Activated naive CD8-positive, alpha-beta T cell treated with anti-CD3 and anti-CD28 coated beads, Interleukin-2, amount 10 ng/mL, durations not matched to agents 7 days and 5 days (primary cell): ENCODE results near the gene TSC2. TPM values are rescaled to one million over a fixed set of nuclear protein-coding genes. Genes with fewer than 3 reads are reported as not detected.
"Not testable (repeated sequence)": the region's sequence is repeated elsewhere in the genome, so short reads cannot be mapped to it uniquely, and the experiment has no call there.

Experiments used
- ATAC-seq: fragments of 150-1000 bp; cut with Tn5 transposase; one replicate; pipeline ENCODE4 v1.10.0; 2021; ENCODE audit warnings: low read depth, moderate library complexity
- POLR2A ChIA-PET: fragments of 350-600 bp; sonication (Branson Sonifier 250); formaldehyde crosslinking; loops from one replicate; lab custom pipeline; 2021; ENCODE audit warnings: antibody characterized with exemption; lab: Charles Lee
- DNase-seq: peaks from one replicate; pipeline ENCODE4 v3.0.0; 2021
- H3K27ac Mint-ChIP-seq: one replicate; pipeline ENCODE4 v1.8.0; 2022; ENCODE audit warnings: mild to moderate bottlenecking, mixed read lengths
- H3K27me3 Mint-ChIP-seq: one replicate; pipeline ENCODE4 v1.8.0; 2022; ENCODE audit warnings: mild to moderate bottlenecking, moderate library complexity, mixed read lengths
- H3K36me3 Mint-ChIP-seq: one replicate; pipeline ENCODE4 v1.8.0; 2021; ENCODE audit warnings: mild to moderate bottlenecking, mixed read lengths
- H3K4me1 Mint-ChIP-seq: one replicate; pipeline ENCODE4 v1.8.0; 2021; ENCODE audit warnings: mixed read lengths
- H3K4me3 Mint-ChIP-seq: one replicate; pipeline ENCODE4 v1.8.0; 2022; ENCODE audit warnings: mild to moderate bottlenecking, moderate library complexity, mixed read lengths
- H3K9me3 Mint-ChIP-seq: one replicate; pipeline ENCODE4 v1.8.0; 2021; ENCODE audit warnings: mixed read lengths
- total RNA-seq, 2 experiments: library from RNA; stranded (reverse); gene quantifications; one replicate each; pipeline ENCODE4 v1.2.3, GENCODE V29; 2021

TSC2 gene
- total RNA-seq, 2 experiments from 2014 or later, result 113 to 125 TPM

GRCh38 chr16:2004795-2005517 is 42.8 kb upstream of the TSC2 start:
- no peaks in the 10 kb centered on the region for H3K9me3 Mint-ChIP-seq
- ATAC-seq, result no peak
- no peak for DNase-seq
- no peak overlapping the region for H3K4me3 Mint-ChIP-seq
- POLR2A ChIA-PET, result interaction anchor here (0.6 to 1.6 kb wide), 6 partner anchors 14 to 245 kb away, joined by 3 to 9 read pairs (median 4); partner anchors contain the start of genes RPS2 and TRAF7
- no peaks in the 10 kb centered on the region for H3K36me3 Mint-ChIP-seq
- no peaks in the 10 kb centered on the region for H3K27me3 Mint-ChIP-seq
- H3K27ac Mint-ChIP-seq, result no peak overlapping the region
- H3K4me1 Mint-ChIP-seq, result peaks cover 21% of the 10 kb centered on the region

GRCh38 chr16:2005646-2006045 is 42.1 kb upstream of the TSC2 start:
- Mint-ChIP-seq H3K27ac (no peak overlapping the region), H3K4me1 (peaks cover 25% of the 10 kb centered on the region), H3K4me3 (no peak overlapping the region), H3K27me3 (no peaks in the 10 kb centered on the region), H3K9me3 (no peaks in the 10 kb centered on the region), H3K36me3 (no peaks in the 10 kb centered on the region)
- POLR2A ChIA-PET, result interaction anchor here (0.6 to 1.3 kb wide), 3 partner anchors 14 to 244 kb away, joined by 3 to 9 read pairs (median 4); no protein-coding TSS in a partner anchor
- ATAC-seq (no peak), DNase-seq (no peak)

- H3K4me1 Mint-ChIP-seq, result peaks cover 25% of the 10 kb centered on the region
- H3K9me3 Mint-ChIP-seq, result no peaks in the 10 kb centered on the region
- POLR2A ChIA-PET, result interaction anchor here (0.6 kb wide), 1 partner anchor 244 kb away, joined by 4 read pairs; no protein-coding TSS in a partner anchor
- peak overlapping the region; percentile 70 for H3K27ac Mint-ChIP-seq
- DNase-seq, result no peak
- no peaks in the 10 kb centered on the region for H3K36me3 Mint-ChIP-seq
- no peaks in the 10 kb centered on the region for H3K27me3 Mint-ChIP-seq
- H3K4me3 Mint-ChIP-seq, result peak overlapping the region; percentile 12
- no peak for ATAC-seq
Measured at GRCh38 chr16:2006317-2006716, 41.5 kb upstream of the TSC2 start.

DNA sequence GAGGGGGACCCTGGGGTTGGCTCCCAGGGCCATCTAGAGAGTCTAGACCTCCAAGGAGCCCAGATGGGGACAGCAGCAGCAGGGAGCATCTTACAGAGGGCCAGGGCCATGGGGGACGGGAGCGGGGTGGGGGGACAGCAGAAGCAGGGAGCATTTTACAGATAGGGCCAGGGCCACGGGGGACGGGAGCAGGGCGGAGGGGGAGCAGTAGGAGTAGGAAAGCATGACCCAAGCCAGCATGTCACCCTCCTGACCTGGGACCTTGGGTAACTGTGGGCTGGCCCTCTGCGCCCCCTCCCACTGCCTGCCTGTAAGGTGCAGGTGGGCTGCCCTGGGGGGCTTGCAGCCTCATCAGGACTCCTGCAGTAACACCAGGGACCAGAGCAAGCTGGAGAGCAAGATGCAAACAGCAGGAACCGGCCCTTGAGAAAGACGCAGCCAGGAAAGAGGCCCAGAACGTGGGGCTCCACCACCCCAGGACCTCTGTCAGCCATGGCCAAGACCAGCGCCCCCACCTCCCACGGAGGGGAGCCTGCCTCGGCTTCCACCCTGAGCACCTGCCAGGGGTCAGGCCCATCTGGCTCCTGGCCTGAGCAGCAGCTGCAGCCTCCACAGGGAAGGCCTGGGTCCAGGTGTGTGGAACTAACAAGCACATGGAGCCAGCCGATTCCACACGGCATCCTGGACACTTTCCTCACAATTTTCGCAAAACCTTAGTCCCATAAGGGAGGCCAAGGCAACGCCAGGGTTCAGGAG is 40.5 kb upstream of the TSC2 start:
- Mint-ChIP-seq H3K27ac (peak overlapping the region; percentile 92), H3K4me1 (peaks cover 25% of the 10 kb centered on the region), H3K9me3 (no peaks in the 10 kb centered on the region), H3K36me3 (no peaks in the 10 kb centered on the region), H3K4me3 (peak overlapping the region; percentile 93), H3K27me3 (no peaks in the 10 kb centered on the region)
- ATAC-seq (no peak), DNase-seq (no peak)
- POLR2A ChIA-PET, result interaction anchor here (0.6 to 2.2 kb wide), 5 partner anchors 17 to 147 kb away, joined by 3 to 25 read pairs (median 11); partner anchors contain the start of genes NTHL1, RPS2, TRAF7 and TSC2

DNA sequence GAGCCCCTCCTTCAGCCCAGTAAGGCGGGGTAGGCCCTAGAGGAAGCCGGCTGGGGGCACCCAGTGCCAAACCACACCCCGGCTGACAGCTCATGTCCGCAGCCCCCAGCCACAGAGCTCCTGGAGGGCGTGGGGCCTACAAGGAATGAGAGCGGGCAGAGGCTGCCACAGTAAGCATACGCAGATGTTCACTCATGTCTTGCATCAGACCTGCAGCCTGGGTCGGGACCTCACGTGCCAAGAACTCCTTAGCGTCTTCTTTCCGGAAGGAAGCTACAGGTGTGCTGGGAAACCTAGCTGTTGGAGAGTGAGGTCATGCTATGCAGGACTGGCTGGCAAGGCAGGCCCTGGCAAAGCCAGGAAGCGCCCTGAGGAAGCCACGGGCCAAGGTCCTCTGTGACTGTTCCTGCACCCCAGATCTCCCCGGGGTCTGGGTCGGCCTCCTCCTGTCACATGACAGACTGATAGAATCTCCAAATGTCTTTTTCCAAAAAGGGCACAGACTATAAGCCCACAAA is 39.7 kb upstream of the TSC2 start:
- Mint-ChIP-seq H3K27ac (peak overlapping the region; percentile 92), H3K4me3 (peak overlapping the region; percentile 93), H3K9me3 (no peaks in the 10 kb centered on the region), H3K4me1 (peaks cover 25% of the 10 kb centered on the region), H3K36me3 (no peaks in the 10 kb centered on the region), H3K27me3 (no peaks in the 10 kb centered on the region)
- ATAC-seq (no peak), DNase-seq (no peak)
- POLR2A ChIA-PET, result interaction anchor here (0.6 to 2.2 kb wide), 7 partner anchors 11 to 147 kb away, joined by 3 to 25 read pairs (median 7); partner anchors contain the start of genes NHERF2, NTHL1, RPS2 and TRAF7

- POLR2A ChIA-PET, result interaction anchor here (0.5 to 2.2 kb wide), 10 partner anchors 12 to 242 kb away, joined by 3 to 25 read pairs (median 6); partner anchors contain the start of genes NHERF2, NTHL1, RPS2 and TRAF7
- Mint-ChIP-seq H3K27ac (peak overlapping the region; percentile 92), H3K36me3 (no peaks in the 10 kb centered on the region), H3K4me1 (peaks cover 25% of the 10 kb centered on the region), H3K9me3 (no peaks in the 10 kb centered on the region), H3K4me3 (peak overlapping the region; percentile 93), H3K27me3 (no peaks in the 10 kb centered on the region)
- peak; percentile 12 for ATAC-seq
- DNase-seq, result peak; percentile 58
Measured at GRCh38 chr16:2008631-2009163, 39.1 kb upstream of the TSC2 start.

GRCh38 chr16:2009164-2009711 is 38.5 kb upstream of the TSC2 start:
- peak overlapping the region; percentile 92 for H3K27ac Mint-ChIP-seq
- ATAC-seq (peak; percentile 50), DNase-seq (peak; percentile 64)
- peak overlapping the region; percentile 93 for H3K4me3 Mint-ChIP-seq
- POLR2A ChIA-PET, result interaction anchor here (0.5 to 2.2 kb wide), 8 partner anchors 18 to 241 kb away, joined by 3 to 17 read pairs (median 6); partner anchors contain the start of genes NHERF2, NTHL1, RPS2 and TRAF7
- H3K9me3 Mint-ChIP-seq, result no peaks in the 10 kb centered on the region
- H3K27me3 Mint-ChIP-seq, result no peaks in the 10 kb centered on the region
- peaks cover 25% of the 10 kb centered on the region for H3K4me1 Mint-ChIP-seq
- no peaks in the 10 kb centered on the region for H3K36me3 Mint-ChIP-seq

GRCh38 chr16:2009791-2010510 is 37.8 kb upstream of the TSC2 start, which contains the start of gene ZNF598:
TSS of gene ZNF598 (minus strand) at chr16:2009821.
- no peaks in the 10 kb centered on the region for H3K27me3 Mint-ChIP-seq
- H3K36me3 Mint-ChIP-seq, result no peaks in the 10 kb centered on the region
- H3K9me3 Mint-ChIP-seq, result no peaks in the 10 kb centered on the region
- H3K4me3 Mint-ChIP-seq, result peak within 1 kb of the TSS; percentile 93
- DNase-seq (peak; percentile 91), ATAC-seq (peak; percentile 86)
- H3K27ac Mint-ChIP-seq, result peak within 1 kb of the TSS; percentile 92
- peaks cover 25% of the 10 kb centered on the region for H3K4me1 Mint-ChIP-seq
- POLR2A ChIA-PET, result interaction anchor here (1.2 to 1.8 kb wide), 2 partner anchors 17 to 145 kb away, joined by 3 to 17 read pairs; partner anchors contain the start of genes NHERF2 and TRAF7

DNA sequence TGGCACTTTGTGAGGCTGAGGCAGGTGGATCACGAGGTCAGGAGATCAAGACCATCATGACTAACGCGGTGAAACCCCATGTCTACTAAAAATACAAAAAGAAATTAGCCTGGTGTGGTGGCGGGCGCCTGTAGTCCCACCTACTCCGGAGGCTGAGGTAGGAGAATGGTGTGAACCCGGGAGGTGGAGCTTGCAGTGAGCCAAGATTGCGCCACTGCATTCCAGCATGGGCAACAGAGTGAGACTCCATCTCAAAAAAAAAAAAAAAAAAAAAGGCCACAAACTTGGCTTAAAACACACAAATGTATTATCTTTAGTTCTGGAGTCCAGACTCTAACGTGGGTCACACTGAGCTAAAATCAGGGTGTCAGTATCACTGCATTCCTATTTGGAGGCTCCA is 36.1 kb upstream of the TSC2 start:
- DNase-seq, H3K4me3 Mint-ChIP-seq, H3K27ac Mint-ChIP-seq, ATAC-seq, H3K36me3 Mint-ChIP-seq, H3K27me3 Mint-ChIP-seq, H3K9me3 Mint-ChIP-seq: not testable (repeated sequence)
- POLR2A ChIA-PET, result interaction anchor here (1.0 to 1.2 kb wide), 2 partner anchors 10 to 143 kb away, joined by 5 to 10 read pairs; no protein-coding TSS in a partner anchor
- H3K4me1 Mint-ChIP-seq, result peaks cover 19% of the 10 kb centered on the region

GRCh38 chr16:2013527-2013926 is 34.3 kb upstream of the TSC2 start:
- DNase-seq (no peak), ATAC-seq (no peak)
- H3K27ac Mint-ChIP-seq, result no peak overlapping the region
- peaks cover 6% of the 10 kb centered on the region for H3K4me1 Mint-ChIP-seq
- no peak overlapping the region for H3K4me3 Mint-ChIP-seq
- no peaks in the 10 kb centered on the region for H3K36me3 Mint-ChIP-seq
- H3K9me3 Mint-ChIP-seq, result no peaks in the 10 kb centered on the region
- H3K27me3 Mint-ChIP-seq, result peaks cover 5% of the 10 kb centered on the region
- POLR2A ChIA-PET, result interaction anchor here (1.0 kb wide), 1 partner anchor 142 kb away, joined by 3 read pairs; the partner anchor contains the start of gene TRAF7

- no peak overlapping the region for H3K4me3 Mint-ChIP-seq
- POLR2A ChIA-PET, result no interaction called here
- H3K4me1 Mint-ChIP-seq, result peaks cover 2% of the 10 kb centered on the region
- H3K9me3 Mint-ChIP-seq, result no peaks in the 10 kb centered on the region
- no peak for DNase-seq
- no peaks in the 10 kb centered on the region for H3K36me3 Mint-ChIP-seq
- H3K27ac Mint-ChIP-seq, result no peak overlapping the region
- H3K27me3 Mint-ChIP-seq, result peaks cover 12% of the 10 kb centered on the region
- ATAC-seq, result no peak
Measured at GRCh38 chr16:2015117-2015946, 32.5 kb upstream of the TSC2 start.
